Fibroblast of skin of left quadriceps (primary cell): ENCODE data around the gene CYB5R3.
"Not testable (repeated sequence)": the region's sequence is repeated elsewhere in the genome, so short reads cannot be mapped to it uniquely, and the experiment has no call there.

Experiments
- DNase-seq, 2 experiments: peaks; one replicate each; pipeline ENCODE4 v3.0.0-alpha.2; 2013; ENCODE audit warnings: low read depth in 2 of 2

The CYB5R3 gene

GRCh38 chr22:42567950-42568349, 81.2 kb downstream of the CYB5R3 start:
- DNase-seq = not testable (repeated sequence)
